H1 (cell line): ENCODE data around the gene KCNAB2. TPM values are rescaled to one million over a fixed set of nuclear protein-coding genes. Genes with fewer than 3 reads are reported as not detected.

Experiments
- CTCF ChIA-PET: fragments of 300-600 bp; sonication (Branson Sonifier 250); formaldehyde crosslinking; loops from one replicate; lab custom pipeline; 2021; ENCODE audit not compliant: partially characterized antibody; lab: Charles Lee
- POLR2A ChIA-PET: fragments of 300-600 bp; sonication (Branson Sonifier 250); formaldehyde crosslinking; loops from one replicate; lab custom pipeline; 2021; ENCODE audit warnings: inconsistent platforms; ENCODE audit not compliant: partially characterized antibody; lab: Charles Lee
- DNase-seq, 2 experiments: peaks; one replicate each; pipeline versions ENCODE4 v3.0.0 to v3.0.0-alpha.2; 2010 to 2022; ENCODE audit warnings: low spot score in 2 of 2, low read depth in 1 of 2, mixed read lengths in 1 of 2
- FAIRE-seq: peaks from 2 replicates; lab custom pipeline; 2011; peaks lifted over from hg19 to GRCh38; lab: Jason Lieb, UNC
- H2AFZ ChIP-seq: 2 replicates; pipeline ENCODE4 v1.8.1; 2012; ENCODE audit warnings: low read length, inconsistent platforms
- H2AK5ac ChIP-seq: 2 replicates; pipeline ENCODE4 v1.6.1; 2013; ENCODE audit warnings: low read depth, low read length
- H2BK120ac ChIP-seq: replicated peaks from 2 replicates; pipeline ENCODE3; 2013; ENCODE audit warnings: low read depth, low read length, inconsistent platforms
- H2BK12ac ChIP-seq: 2 replicates; pipeline ENCODE4 v1.6.1; 2013; ENCODE audit warnings: low read depth, low read length
- H2BK15ac ChIP-seq: 2 replicates; pipeline ENCODE4 v1.6.1; 2013; ENCODE audit warnings: low read length
- H2BK20ac ChIP-seq: 2 replicates; pipeline ENCODE4 v1.6.1; 2013; ENCODE audit warnings: low read length
- H2BK5ac ChIP-seq: 2 replicates; pipeline ENCODE4 v1.6.1; 2013; ENCODE audit warnings: low read depth, low read length
- H3K14ac ChIP-seq: 2 replicates; pipeline ENCODE4 v1.6.1; 2013; ENCODE audit warnings: inconsistent platforms; ENCODE audit not compliant: insufficient read length
- H3K18ac ChIP-seq: 2 replicates; pipeline ENCODE4 v1.6.1; 2013; ENCODE audit warnings: low read length; ENCODE audit errors: extremely low read depth
- H3K23ac ChIP-seq: 2 replicates; pipeline ENCODE4 v1.6.1; 2013; ENCODE audit warnings: inconsistent platforms; ENCODE audit not compliant: insufficient read length
- H3K23me2 ChIP-seq: 2 replicates; pipeline ENCODE4 v1.6.1; 2013; ENCODE audit warnings: low read depth, low read length
- H3K27ac ChIP-seq: 2 replicates; pipeline ENCODE4 v1.6.1; 2011; ENCODE audit warnings: low read depth, low read length, inconsistent platforms
- H3K27me3 ChIP-seq, 4 experiments: replicated peaks in 1 of 4; 1 replicate in 1 of 4; 2 replicates in 3 of 4; pipeline versions ENCODE4 v1.6.1 to v1.8.1; 2011 to 2013; ENCODE audit warnings: low read length in 3 of 4, mild to moderate bottlenecking in 3 of 4, inconsistent platforms in 2 of 4, mixed read lengths in 2 of 4, moderate library complexity in 1 of 4; ENCODE audit not compliant: control insufficient read depth in 3 of 4, insufficient read depth in 3 of 4; ENCODE audit errors: extremely low read depth in 1 of 4
- H3K36me3 ChIP-seq, 4 experiments: 2 replicates each; pipeline versions ENCODE4 v1.6.1 to v1.8.1; 2011 to 2013; ENCODE audit warnings: mild to moderate bottlenecking in 4 of 4, low read length in 3 of 4, moderate library complexity in 2 of 4, control low read depth in 1 of 4, inconsistent platforms in 1 of 4; ENCODE audit not compliant: insufficient read depth in 4 of 4, control insufficient read depth in 2 of 4
- H3K4ac ChIP-seq: replicated peaks from 2 replicates; pipeline ENCODE3; 2013; ENCODE audit warnings: low read length, low read depth, mixed read lengths, inconsistent platforms; ENCODE audit not compliant: insufficient read length
- H3K4me1 ChIP-seq, 4 experiments: replicated peaks in 1 of 4; 1 replicate in 1 of 4; 2 replicates in 3 of 4; pipeline versions ENCODE4 v1.6.1 to v1.8.1; 2011 to 2013; ENCODE audit warnings: low read length in 3 of 4, inconsistent platforms in 2 of 4, mixed read lengths in 1 of 4; ENCODE audit not compliant: insufficient read depth in 4 of 4, control insufficient read depth in 3 of 4
- H3K4me2 ChIP-seq, 2 experiments: 2 replicates each; pipeline versions ENCODE4 v1.6.1 to v1.8.1; 2011 to 2013; ENCODE audit warnings: low read depth in 2 of 2, low read length in 2 of 2, control low read depth in 1 of 2, inconsistent platforms in 1 of 2, mild to moderate bottlenecking in 1 of 2; ENCODE audit not compliant: insufficient read depth in 1 of 2
- H3K4me3 ChIP-seq, 4 experiments: fragments of 200-600, 300-600 bp in 1 of 4; sonication (generic), shearing (Covaris generic), sonication (Bioruptor Twin) in 1 of 4; 2 replicates each; pipeline versions ENCODE4 v1.5.1 to v1.8.1; 2011 to 2016; ENCODE audit warnings: low read length in 4 of 4, low read depth in 3 of 4, control low read depth in 2 of 4, inconsistent platforms in 2 of 4, mild to moderate bottlenecking in 2 of 4, mixed read lengths in 1 of 4, moderate library complexity in 1 of 4; ENCODE audit not compliant: insufficient read depth in 2 of 4; ENCODE audit errors: extremely low read depth in 1 of 4
- H3K56ac ChIP-seq: replicated peaks from 2 replicates; pipeline ENCODE3; 2013; ENCODE audit warnings: low read depth, mild to moderate bottlenecking, mixed read lengths, low read length, inconsistent platforms; ENCODE audit not compliant: insufficient read length
- H3K79me1 ChIP-seq: 2 replicates; pipeline ENCODE4 v1.6.1; 2013; ENCODE audit warnings: low read depth, low read length, control low read depth
- H3K79me2 ChIP-seq, 2 experiments: 2 replicates each; pipeline versions ENCODE4 v1.6.1 to v1.8.1; 2012 to 2013; ENCODE audit warnings: low read length in 2 of 2, mild to moderate bottlenecking in 2 of 2, inconsistent platforms in 1 of 2; ENCODE audit not compliant: insufficient read depth in 2 of 2, control insufficient read depth in 1 of 2
- H3K9ac ChIP-seq, 4 experiments: replicated peaks in 1 of 4; 1 replicate in 1 of 4; 2 replicates in 3 of 4; pipeline versions ENCODE4 v1.6.1 to v1.8.1; 2011 to 2013; ENCODE audit warnings: low read depth in 3 of 4, low read length in 3 of 4, control low read depth in 2 of 4, mild to moderate bottlenecking in 2 of 4, moderate library complexity in 2 of 4, inconsistent platforms in 1 of 4; ENCODE audit errors: extremely low read depth in 1 of 4
- H3K9me3 ChIP-seq, 2 experiments: 2 replicates each; pipeline versions ENCODE4 v1.6.1 to v1.8.1; 2012 to 2013; ENCODE audit warnings: mild to moderate bottlenecking in 2 of 2, moderate library complexity in 2 of 2, control low read depth in 1 of 2, inconsistent platforms in 1 of 2, low read depth in 1 of 2, low read length in 1 of 2, mixed read lengths in 1 of 2; ENCODE audit not compliant: insufficient read depth in 2 of 2
- H4K20me1 ChIP-seq, 2 experiments: replicated peaks in 1 of 2; 2 replicates each; pipeline versions ENCODE3 to v1.8.1; 2011 to 2013; ENCODE audit warnings: inconsistent platforms in 2 of 2, low read length in 2 of 2, mild to moderate bottlenecking in 1 of 2; ENCODE audit not compliant: insufficient read depth in 2 of 2, control insufficient read depth in 1 of 2
- H4K5ac ChIP-seq: 2 replicates; pipeline ENCODE4 v1.6.1; 2013; ENCODE audit warnings: low read length, low read depth, mixed read lengths, inconsistent platforms; ENCODE audit not compliant: insufficient read length
- H4K8ac ChIP-seq: 2 replicates; pipeline ENCODE4 v1.8.0; 2013; ENCODE audit warnings: mild to moderate bottlenecking, moderate library complexity, low read length, inconsistent platforms; ENCODE audit not compliant: insufficient read depth; ENCODE audit errors: extremely low read depth
- H4K91ac ChIP-seq: replicated peaks from 2 replicates; pipeline ENCODE3; 2013; ENCODE audit warnings: low read length, mixed read lengths, inconsistent platforms; ENCODE audit not compliant: insufficient read length
- CREB1 ChIP-seq: IDR thresholded peaks from 2 replicates; pipeline ENCODE4 v1.6.1; 2012; ENCODE audit warnings: inconsistent platforms
- EZH2 ChIP-seq: fragments of 200-600 bp; sonication (generic); IDR thresholded peaks from 2 replicates; pipeline ENCODE4 v1.7.1; 2012; ENCODE audit warnings: low read depth, mild to moderate bottlenecking, moderate library complexity, low read length, inconsistent platforms; ENCODE audit not compliant: severe bottlenecking
- NRF1 ChIP-seq: IDR thresholded peaks from 2 replicates; pipeline ENCODE4 v1.6.1; 2011; ENCODE audit warnings: mild to moderate bottlenecking, low read depth, low read length, improper control_type of control experiment
- POLR2A ChIP-seq, 2 experiments: IDR thresholded peaks; 1 replicate in 1 of 2; 2 replicates in 1 of 2; pipeline ENCODE4 v1.6.1; 2011; ENCODE audit warnings: low read depth in 2 of 2, low read length in 2 of 2, mild to moderate bottlenecking in 2 of 2; ENCODE audit errors: control extremely low read depth in 1 of 2
- POLR2AphosphoS5 ChIP-seq: IDR thresholded peaks from 2 replicates; pipeline ENCODE4 v1.6.1; 2011; ENCODE audit warnings: low read depth, low read length
- SP1 ChIP-seq: IDR thresholded peaks from 2 replicates; pipeline ENCODE4 v1.6.1; 2011; ENCODE audit warnings: low read depth, low read length
- SP2 ChIP-seq: IDR thresholded peaks from 2 replicates; pipeline ENCODE4 v1.6.1; 2012; ENCODE audit warnings: mild to moderate bottlenecking, low read length, inconsistent platforms
- SP4 ChIP-seq: IDR thresholded peaks from 2 replicates; pipeline ENCODE4 v1.6.1; 2012; ENCODE audit warnings: low read length, inconsistent platforms
- TBP ChIP-seq: IDR thresholded peaks from 2 replicates; pipeline ENCODE4 v1.6.1; 2011; ENCODE audit warnings: low read depth, low read length, improper control_type of control experiment
- TCF12 ChIP-seq: IDR thresholded peaks from 2 replicates; pipeline ENCODE4 v1.6.1; 2011; ENCODE audit warnings: low read depth, mild to moderate bottlenecking, low read length
- TEAD4 ChIP-seq: IDR thresholded peaks from 2 replicates; pipeline ENCODE4 v1.6.1; 2012; ENCODE audit warnings: low read depth, low read length, inconsistent platforms, mixed read lengths
- WGBS, 2 experiments: shearing (Covaris generic) in 1 of 2; methylation state at CpG; one replicate each; pipeline versions ENCODE4 v1.1.6 to v1.1.7; 2013 to 2015; ENCODE audit warnings: low lambda C conversion rate in 2 of 2, mixed read lengths in 2 of 2, inconsistent platforms in 1 of 2, low coverage in 1 of 2, missing lambda C conversion rate in 1 of 2; ENCODE audit not compliant: insufficient replicate concordance in 2 of 2, insufficient coverage in 1 of 2, insufficient read length in 1 of 2; ENCODE audit errors: extremely low coverage in 1 of 2, missing lambda C conversion rate in 1 of 2; 5-methylcytosine and 5-hydroxymethylcytosine counted together
- polyA plus RNA-seq, 7 experiments: library from polyadenylated mRNA; depleted of rRNA in 3 of 7; stranded (reverse) in 5 of 7; unstranded in 2 of 7; fragments of >200 nt in 5 of 7; fragments of 200-250 nt in 2 of 7; gene quantifications; 1 replicate in 5 of 7; 2 replicates in 1 of 7; 4 replicates in 1 of 7; pipeline versions ENCODE4 v1.2.1 to v1.2.3, GENCODE V29; 2011 to 2013; ENCODE audit warnings: missing spikeins in 2 of 7, mixed read lengths in 2 of 7
- total RNA-seq: library from RNA; stranded (reverse); fragmentation: NEBNext Ultra II Directional; extraction: Animal tissue kit (Norgen Biotek cat#: 25700); gene quantifications from 2 replicates; pipeline ENCODE4 v1.2.1, GENCODE V29; 2021

The KCNAB2 gene
- total and polyA plus RNA-seq, 2 of the 8 experiments (the other 6 are each of a cell fraction or from before 2014, with no cell fraction given), result 4.5 to 7.0 TPM

DNA sequence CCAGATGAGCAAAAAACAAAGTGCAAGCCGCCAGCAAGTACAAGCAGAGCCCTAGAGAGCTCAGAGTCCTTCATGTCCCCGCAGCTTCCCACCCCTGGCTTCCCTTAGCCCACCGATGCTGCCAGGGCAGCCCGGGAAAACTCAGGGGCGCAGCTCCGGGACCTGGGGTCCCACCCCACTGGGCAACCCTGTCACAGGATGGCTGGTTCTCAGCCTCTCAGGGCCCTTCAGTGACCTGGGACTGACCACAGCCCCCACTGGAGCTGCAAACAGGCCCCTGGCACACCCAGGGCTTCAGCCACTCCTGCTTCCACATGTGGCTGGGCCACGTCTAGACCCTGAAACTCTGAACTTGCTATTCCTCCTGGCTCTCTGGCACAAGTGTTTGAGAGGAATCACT, 84.9 kb downstream of the KCNAB2 start:
- Histone ChIP-seq H3K27me3 (peaks cover 0 to 16% (median 12%) of the 10 kb centered on the region in 4 experiments; a peak in 6 of 7 replicates), H4K20me1 (no peaks in the 10 kb centered on the region), H2AK5ac (no peak overlapping the region), H3K36me3 (no peaks in the 10 kb centered on the region), H3K9ac (no peak overlapping the region), H2BK20ac (no peak overlapping the region), H3K23ac (no peak overlapping the region), H4K91ac (no peak overlapping the region), H3K4ac (no peak overlapping the region), H3K9me3 (no peaks in the 10 kb centered on the region; a peak in 1 of 4 replicates), H2BK5ac (no peak overlapping the region), H3K4me3 (no peak overlapping the region), H3K4me1 (peaks cover 0 to 9% (median 4%) of the 10 kb centered on the region in 4 experiments; a peak in 4 of 7 replicates), H2AFZ (no peak overlapping the region), H3K14ac (no peak overlapping the region), H2BK120ac (no peak overlapping the region), H2BK12ac (no peak overlapping the region), H3K79me2 (no peaks in the 10 kb centered on the region), H3K56ac (no peak overlapping the region), H3K27ac (no peak overlapping the region), H2BK15ac (no peak overlapping the region), H4K8ac (no peak overlapping the region), H4K5ac (no peak overlapping the region), H3K4me2 (no peak overlapping the region), H3K23me2 (no peaks in the 10 kb centered on the region), H3K18ac (no peak overlapping the region), H3K79me1 (no peaks in the 10 kb centered on the region)
- POLR2A ChIA-PET, result no interaction called here
- DNase-seq (no peak), FAIRE-seq (no peak)
- TF ChIP-seq POLR2AphosphoS5 (no peak), TBP (no peak), TEAD4 (no peak), SP4 (no peak), NRF1 (no peak), EZH2 (no peak), SP2 (no peak), TCF12 (no peak), CREB1 (no peak), POLR2A (IDR thresholded peaks at IDR 0.05; ENCODE audit: control extremely low read depth in 1 of 2, low read depth in 2 of 2, low read length in 2 of 2) (no peak), SP1 (no peak)
- WGBS, 2 experiments, result 90% methylated on average over 7 of the region's 7 CpGs; no CpG with 5 or more reads in 1 of the 2 experiments
- CTCF ChIA-PET, result interaction anchor here (1.1 to 3.0 kb wide), 3 partner anchors 10 to 96 kb away, joined by 3 to 8 read pairs (median 5); no protein-coding TSS in a partner anchor
